Subcutaneous abdominal adipose tissue (tissue), 5 donors: ENCODE measurements around the gene SH2D3C.

ENCODE experiments used
- H3K27ac ChIP-seq: one replicate; pipeline ENCODE4 v1.7.0; 2013; ENCODE audit warnings: low read depth, mild to moderate bottlenecking, inconsistent platforms, low read length, moderate library complexity
- H3K27me3 ChIP-seq, 5 donors: one replicate each; pipeline ENCODE4 v1.7.0; 2013; ENCODE audit warnings: low read length in 5 of 5, inconsistent platforms in 1 of 5; ENCODE audit not compliant: control insufficient read depth in 5 of 5, insufficient read depth in 4 of 5
- H3K36me3 ChIP-seq, 5 donors: one replicate each; pipeline ENCODE4 v1.7.0; 2013; ENCODE audit warnings: low read length in 5 of 5; ENCODE audit not compliant: control insufficient read depth in 5 of 5, insufficient read depth in 5 of 5
- H3K4me1 ChIP-seq, 5 donors: one replicate each; pipeline ENCODE4 v1.7.0; 2013; ENCODE audit warnings: low read length in 5 of 5, mild to moderate bottlenecking in 3 of 5, moderate library complexity in 1 of 5; ENCODE audit not compliant: control insufficient read depth in 5 of 5, insufficient read depth in 5 of 5
- H3K4me3 ChIP-seq, 5 donors: one replicate each; pipeline ENCODE4 v1.7.0; 2013; ENCODE audit warnings: low read length in 5 of 5, low read depth in 1 of 5
- H3K9ac ChIP-seq, 5 donors: one replicate each; pipeline ENCODE4 v1.7.0; 2013; ENCODE audit warnings: low read length in 5 of 5, mild to moderate bottlenecking in 4 of 5, moderate library complexity in 3 of 5
- H3K9me3 ChIP-seq, 5 donors: one replicate each; pipeline ENCODE4 v1.7.0; 2013; ENCODE audit warnings: low read length in 5 of 5; ENCODE audit not compliant: control insufficient read depth in 5 of 5
- donor health status: healthy.
- donor health status: healthy.
- donor health status: healthy.
- donor health status: healthy.
- donor health status: healthy.

Gene SH2D3C

DNA sequence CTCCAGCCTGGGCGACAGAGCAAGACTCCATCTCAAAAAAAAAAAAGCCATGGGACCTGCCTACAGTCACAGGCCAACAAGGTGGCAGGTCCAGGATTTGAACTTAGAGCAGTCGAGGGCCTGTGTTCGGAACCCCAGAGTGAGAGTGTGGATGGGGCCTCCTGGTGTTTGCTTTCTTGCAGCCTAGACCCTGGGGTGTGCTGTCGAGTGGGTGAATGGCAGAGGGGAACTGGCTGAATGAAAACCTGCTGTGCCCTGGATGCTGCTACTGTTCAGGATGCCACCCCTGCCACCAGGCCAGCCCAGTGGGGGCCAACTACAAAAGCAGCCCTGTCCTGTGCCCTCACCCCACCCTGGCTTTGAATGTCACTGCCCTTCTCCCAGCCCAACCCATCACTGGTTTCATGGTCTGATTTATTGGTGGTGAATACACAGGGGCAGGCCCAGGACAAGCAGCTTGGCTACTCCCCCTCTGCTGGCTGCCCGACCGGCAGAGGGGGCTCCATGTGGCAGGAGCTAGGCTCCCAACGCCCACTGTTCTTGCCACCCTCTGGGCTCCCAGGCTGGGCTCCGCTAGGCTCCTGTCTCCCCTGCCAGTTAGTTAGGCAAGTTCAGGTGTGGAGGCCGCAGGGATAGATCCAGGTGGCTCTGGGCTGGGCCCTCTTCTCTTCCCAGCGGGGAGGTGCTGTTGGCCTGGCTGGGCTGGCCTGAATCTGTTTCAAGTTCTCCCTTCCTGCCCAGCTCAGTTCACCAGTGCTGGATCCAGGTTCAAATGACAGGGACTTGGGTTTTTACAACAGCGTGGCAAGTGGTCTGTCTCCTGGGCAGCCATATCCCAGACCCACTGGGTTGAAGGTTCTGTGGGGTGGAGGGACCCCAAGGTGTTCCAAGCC is 36.4 kb upstream of the SH2D3C start:
- H3K27me3 ChIP-seq: no peaks in the 10 kb centered on the region
- H3K27ac ChIP-seq: no peak overlapping the region
- no peak overlapping the region for H3K4me3 ChIP-seq
- peaks cover 0 to 47% (median 6%) of the 10 kb centered on the region in 5 donors for H3K4me1 ChIP-seq
- H3K9ac ChIP-seq: no peak overlapping the region
- H3K36me3 ChIP-seq: peaks cover 0 to 86% (median 80%) of the 10 kb centered on the region in 5 donors
- H3K9me3 ChIP-seq: no peaks in the 10 kb centered on the region

DNA sequence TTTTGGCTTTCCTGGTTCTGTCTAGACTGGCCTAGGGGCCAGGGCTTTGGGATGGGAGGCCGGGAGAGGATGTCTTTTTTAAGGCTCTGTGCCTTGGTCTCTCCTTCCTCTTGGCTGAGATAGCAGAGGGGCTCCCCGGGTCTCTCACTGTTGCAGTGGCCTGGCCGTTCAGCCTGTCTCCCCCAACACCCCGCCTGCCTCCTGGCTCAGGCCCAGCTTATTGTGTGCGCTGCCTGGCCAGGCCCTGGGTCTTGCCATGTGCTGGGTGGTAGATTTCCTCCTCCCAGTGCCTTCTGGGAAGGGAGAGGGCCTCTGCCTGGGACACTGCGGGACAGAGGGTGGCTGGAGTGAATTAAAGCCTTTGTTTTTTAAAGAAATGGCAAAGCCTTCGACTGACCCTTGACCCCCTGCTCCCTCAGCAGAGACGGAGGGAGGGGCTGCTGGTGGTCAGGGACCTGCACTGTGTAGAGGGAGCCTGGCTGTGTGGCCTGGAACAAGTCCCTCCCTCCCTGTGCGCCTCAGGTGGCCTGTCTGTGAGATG is 35.3 kb upstream of the SH2D3C start:
- Histone ChIP-seq H3K27ac (peak overlapping the region; percentile 37), H3K9ac (no peak overlapping the region), H3K27me3 (no peaks in the 10 kb centered on the region), H3K4me3 (no peak overlapping the region), H3K36me3 (peaks cover 0 to 84% (median 77%) of the 10 kb centered on the region in 5 donors), H3K9me3 (no peaks in the 10 kb centered on the region), H3K4me1 (peaks cover 0 to 44% (median 12%) of the 10 kb centered on the region in 5 donors)

DNA sequence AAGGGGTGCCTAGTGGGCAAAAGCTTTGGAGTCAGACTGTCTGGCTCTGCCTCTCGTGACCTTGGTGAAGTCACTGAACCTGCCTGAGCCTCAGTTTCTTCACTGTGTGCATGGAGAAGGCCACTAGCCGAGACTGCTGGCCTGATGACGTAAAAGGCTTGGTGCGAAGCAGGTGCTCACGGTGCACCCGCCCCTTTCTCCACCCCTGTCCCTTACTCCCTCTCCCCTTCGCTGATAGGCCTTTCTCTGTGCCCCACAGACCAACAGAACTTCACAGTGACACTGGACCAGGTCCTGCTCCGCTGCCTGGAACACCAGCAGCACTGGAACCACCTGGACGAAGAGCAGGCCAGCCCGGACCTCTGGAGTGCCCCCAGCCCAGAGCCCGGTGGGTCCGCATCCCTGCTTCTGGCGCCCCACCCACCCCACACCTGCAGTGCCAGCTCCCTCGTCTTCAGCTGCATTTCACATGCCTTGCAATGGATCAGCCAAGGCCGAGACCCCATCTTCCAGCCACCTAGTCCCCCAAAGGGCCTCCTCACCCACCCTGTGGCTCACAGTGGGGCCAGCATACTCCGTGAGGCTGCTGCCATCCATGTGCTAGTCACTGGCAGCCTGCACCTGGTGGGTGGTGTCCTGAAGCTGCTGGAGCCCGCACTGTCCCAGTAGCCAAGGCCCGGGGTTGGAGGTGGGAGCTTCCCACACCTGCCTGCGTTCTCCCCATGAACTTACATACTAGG is 34.6 kb upstream of the SH2D3C start:
- Histone ChIP-seq H3K4me1 (peaks cover 0 to 41% (median 12%) of the 10 kb centered on the region in 5 donors), H3K36me3 (peaks cover 0 to 85% (median 77%) of the 10 kb centered on the region in 5 donors), H3K27me3 (no peaks in the 10 kb centered on the region), H3K4me3 (no peak overlapping the region), H3K9me3 (no peaks in the 10 kb centered on the region), H3K9ac (peak overlapping the region in 1 of 5 donors; percentile 23), H3K27ac (no peak overlapping the region)

DNA sequence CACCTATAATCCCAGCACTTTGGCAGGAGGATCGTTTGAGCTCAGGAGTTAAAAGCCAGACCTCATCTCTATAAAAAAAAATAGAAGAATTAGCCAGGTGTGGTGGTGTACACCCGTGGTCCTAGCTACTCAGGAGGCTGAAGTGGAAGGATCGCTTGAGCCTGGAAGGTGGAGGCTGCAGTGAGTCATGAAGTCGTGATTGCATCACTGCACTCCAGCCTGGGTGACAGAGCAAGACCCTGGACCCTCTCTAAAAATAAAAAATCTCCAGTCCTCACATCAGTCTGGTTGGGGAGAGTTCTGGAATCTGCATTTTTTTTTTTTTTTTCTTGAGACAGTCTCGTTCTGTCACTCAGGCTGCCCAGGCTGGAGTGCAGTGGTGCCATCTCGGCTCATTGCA is 33.5 kb upstream of the SH2D3C start:
- H3K9ac ChIP-seq: no peak overlapping the region
- no peak overlapping the region for H3K27ac ChIP-seq
- H3K27me3 ChIP-seq: no peaks in the 10 kb centered on the region
- peaks cover 0 to 31% (median 12%) of the 10 kb centered on the region in 5 donors for H3K4me1 ChIP-seq
- peaks cover 0 to 85% (median 77%) of the 10 kb centered on the region in 5 donors for H3K36me3 ChIP-seq
- no peaks in the 10 kb centered on the region for H3K9me3 ChIP-seq
- no peak overlapping the region for H3K4me3 ChIP-seq

DNA sequence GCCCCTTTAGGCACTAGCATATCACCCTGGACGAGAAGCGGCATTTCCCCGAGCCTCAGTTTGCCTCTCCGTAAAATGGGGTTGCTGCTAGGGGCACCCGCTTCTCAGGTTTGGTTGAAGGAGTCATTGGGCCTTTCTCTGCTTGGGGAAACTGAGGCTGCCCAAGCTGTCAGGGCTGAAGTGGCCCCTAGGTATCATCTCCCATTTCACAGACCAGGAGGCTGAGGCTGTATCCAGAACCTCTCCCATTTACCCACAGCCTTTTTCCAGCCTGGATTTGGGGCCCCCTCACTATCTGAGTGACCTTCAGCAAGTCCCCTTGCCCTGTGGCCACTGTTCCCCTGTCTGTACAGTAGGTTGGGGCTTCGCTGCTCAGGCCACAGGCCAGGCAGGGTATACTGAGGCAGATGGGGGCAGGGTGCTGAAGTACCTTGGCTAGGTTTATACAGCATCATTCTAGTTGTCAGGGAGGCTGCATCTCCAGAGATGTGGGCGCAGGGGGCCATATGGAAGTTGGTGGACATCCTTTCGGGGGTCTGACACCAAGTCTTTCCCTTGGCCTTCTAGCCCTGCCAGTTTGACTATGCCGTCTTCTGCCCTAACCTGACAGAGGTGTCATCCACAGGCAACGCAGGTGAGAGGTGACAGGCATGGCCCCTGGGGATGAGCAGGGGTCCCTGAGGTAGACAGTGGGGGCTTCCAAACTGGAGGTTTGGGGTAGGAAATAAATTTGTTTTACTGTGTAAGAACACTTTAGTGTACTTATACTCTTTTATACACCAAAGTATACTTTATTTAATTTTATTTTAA is 32.1 kb upstream of the SH2D3C start:
- Histone ChIP-seq H3K9me3 (no peaks in the 10 kb centered on the region), H3K4me1 (peaks cover 0 to 20% (median 12%) of the 10 kb centered on the region in 5 donors), H3K9ac (no peak overlapping the region), H3K4me3 (no peak overlapping the region), H3K27me3 (no peaks in the 10 kb centered on the region), H3K27ac (peak overlapping the region; percentile 69), H3K36me3 (peaks cover 0 to 82% (median 72%) of the 10 kb centered on the region in 5 donors)

DNA sequence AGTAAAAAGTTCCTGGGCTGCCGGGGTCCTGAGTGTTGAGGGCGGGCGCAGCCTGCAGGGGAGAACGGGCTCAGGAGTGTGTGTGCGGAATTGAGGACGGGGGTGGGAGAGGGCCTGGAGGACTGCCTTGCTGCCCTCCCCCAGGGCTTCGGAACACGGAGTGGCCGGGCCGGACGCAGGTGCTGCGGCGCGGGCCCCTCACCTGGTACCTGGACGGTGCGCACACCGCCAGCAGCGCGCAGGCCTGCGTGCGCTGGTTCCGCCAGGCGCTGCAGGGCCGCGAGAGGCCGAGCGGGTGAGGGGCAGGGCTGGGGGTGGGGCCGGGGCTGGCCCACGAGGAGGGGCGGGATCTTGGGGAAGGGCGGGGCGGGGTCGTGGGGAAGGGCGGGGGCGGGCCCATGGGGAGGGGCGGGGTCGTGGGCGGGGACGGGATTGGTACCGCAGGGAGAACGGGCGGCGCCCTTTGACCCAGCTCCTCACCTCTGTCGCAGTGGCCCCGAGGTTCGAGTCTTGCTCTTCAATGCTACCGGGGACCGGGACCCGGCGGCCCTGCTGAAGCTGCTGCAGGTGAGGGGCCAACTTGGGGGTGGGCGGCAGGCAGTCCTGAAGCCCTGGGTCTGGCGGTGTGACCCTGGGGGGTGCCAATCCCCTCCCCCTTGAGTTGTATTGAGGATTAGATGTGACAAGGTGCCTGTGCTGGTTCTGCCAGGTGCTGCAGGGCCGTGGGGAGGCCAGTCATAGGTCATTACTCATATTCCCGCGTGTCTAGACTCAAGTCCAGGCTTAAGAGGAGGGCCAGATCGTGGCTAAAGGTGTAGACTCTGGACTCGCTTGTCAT is 31.3 kb upstream of the SH2D3C start:
- peaks cover 0 to 15% (median 12%) of the 10 kb centered on the region in 5 donors for H3K4me1 ChIP-seq
- peak overlapping the region in 2 of 5 donors; percentile 22 to 31 for H3K4me3 ChIP-seq
- no peaks in the 10 kb centered on the region for H3K27me3 ChIP-seq
- peak overlapping the region; percentile 69 for H3K27ac ChIP-seq
- no peaks in the 10 kb centered on the region for H3K9me3 ChIP-seq
- peaks cover 0 to 74% (median 64%) of the 10 kb centered on the region in 5 donors for H3K36me3 ChIP-seq
- no peak overlapping the region for H3K9ac ChIP-seq

DNA sequence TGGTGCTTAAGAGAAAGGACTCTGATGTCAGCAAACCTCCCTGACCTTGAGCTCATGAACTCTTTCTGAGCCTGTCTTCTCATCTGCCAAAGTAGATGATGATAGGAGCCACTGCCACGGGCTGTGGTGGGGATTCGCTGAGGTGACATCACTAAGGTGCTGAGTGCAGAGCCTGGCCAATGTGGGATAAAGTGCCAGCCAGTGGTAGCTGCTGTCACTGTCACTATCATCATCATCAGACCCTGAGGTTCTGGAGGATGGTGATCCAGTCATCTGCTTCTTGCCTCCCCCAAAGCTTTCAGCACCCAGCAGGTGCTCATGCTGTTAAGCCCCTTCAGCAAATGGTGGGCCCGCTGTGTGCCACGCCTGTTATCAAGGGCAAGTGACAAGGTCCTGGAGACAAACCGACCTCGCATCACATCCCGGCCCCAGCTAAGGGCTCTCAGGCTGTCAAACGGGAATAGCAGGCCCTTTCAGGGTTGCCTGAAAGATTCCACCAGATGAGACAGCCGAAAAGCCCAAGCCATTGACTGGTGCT is 30.6 kb upstream of the SH2D3C start:
- Histone ChIP-seq H3K9ac (no peak overlapping the region), H3K4me3 (peak overlapping the region in 2 of 5 donors; percentile 17 to 31), H3K36me3 (peaks cover 0 to 67% (median 60%) of the 10 kb centered on the region in 5 donors), H3K27me3 (no peaks in the 10 kb centered on the region), H3K9me3 (no peaks in the 10 kb centered on the region), H3K4me1 (peaks cover 3 to 20% (median 19%) of the 10 kb centered on the region in 5 donors), H3K27ac (no peak overlapping the region)

DNA sequence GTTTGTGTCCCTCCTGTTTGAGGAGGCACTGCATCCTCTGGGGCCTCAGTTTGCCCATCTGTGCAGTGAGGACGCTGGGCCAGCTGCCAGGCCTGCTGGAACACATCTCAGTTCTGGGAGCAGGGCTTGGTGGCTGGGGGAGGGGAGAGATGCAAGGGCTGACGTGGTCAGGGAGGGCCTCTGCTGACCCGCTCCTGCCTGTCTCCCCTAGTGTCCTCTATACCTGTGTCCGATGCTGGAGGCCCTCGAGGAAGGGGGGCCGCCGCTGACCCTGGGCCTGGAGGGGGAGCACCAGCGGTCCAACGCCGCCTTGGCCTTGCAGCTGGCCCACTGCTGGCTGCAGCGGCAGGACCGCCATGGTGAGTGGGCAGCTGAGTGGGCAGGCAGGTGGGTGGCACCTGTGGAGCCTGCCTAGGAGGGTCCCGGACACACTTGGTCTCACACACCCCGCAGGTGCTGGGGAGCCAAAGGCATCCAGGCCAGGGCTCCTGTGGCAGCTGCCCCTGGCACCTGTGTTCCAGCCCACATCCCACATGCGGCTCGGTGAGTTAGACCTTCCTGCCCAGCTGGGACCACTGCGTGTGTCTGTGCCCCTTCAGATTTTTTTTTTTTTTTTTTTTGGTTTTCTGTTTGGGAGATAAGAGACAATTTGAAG is 30.0 kb upstream of the SH2D3C start:
- H3K4me3 ChIP-seq: no peak overlapping the region
- no peak overlapping the region for H3K27ac ChIP-seq
- H3K9me3 ChIP-seq: no peaks in the 10 kb centered on the region
- H3K36me3 ChIP-seq: peaks cover 0 to 61% (median 54%) of the 10 kb centered on the region in 5 donors
- H3K4me1 ChIP-seq: peaks cover 6 to 26% (median 20%) of the 10 kb centered on the region in 5 donors
- H3K9ac ChIP-seq: no peak overlapping the region
- no peaks in the 10 kb centered on the region for H3K27me3 ChIP-seq
